ENCODE data around the gene FAM43A. TPM values are rescaled to one million over a fixed set of nuclear protein-coding genes. Genes with fewer than 3 reads are reported as not detected.

The FAM43A gene
- total RNA-seq, 1 experiment from 2014 or later = 1.3 TPM

DNA sequence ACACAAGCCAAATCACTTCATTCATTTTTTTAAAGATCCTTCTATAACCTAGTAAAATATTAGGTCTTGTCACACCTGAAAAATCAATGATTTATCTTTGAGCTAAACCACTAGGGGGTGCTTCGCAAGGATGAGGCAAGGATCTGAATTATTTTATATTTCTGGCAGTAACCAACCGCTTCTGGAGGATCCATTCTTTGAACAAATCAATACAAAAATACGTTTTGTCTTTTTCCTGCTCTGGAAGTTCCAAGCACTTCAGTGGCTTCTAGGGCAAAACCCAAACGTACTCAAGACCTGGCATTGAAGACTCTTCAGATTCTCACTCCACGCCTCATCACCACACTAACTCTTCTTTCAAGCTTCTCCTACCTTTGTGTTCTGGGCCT lies 14.2 kb upstream of the FAM43A start:
- Mint-ChIP-seq H3K27ac (ENCODE audit: low read depth, unreplicated experiment) (peak overlapping the region; percentile 97), H3K27me3 (ENCODE audit: insufficient read depth, unreplicated experiment) (no peaks in the 10 kb centered on the region), H3K9me3 (ENCODE audit: unreplicated experiment) (no peaks in the 10 kb centered on the region), H3K4me3 (ENCODE audit: unreplicated experiment) (peak overlapping the region; percentile 99), H3K4me1 (ENCODE audit: insufficient read depth, unreplicated experiment) (peaks cover 22% of the 10 kb centered on the region), H3K36me3 (ENCODE audit: insufficient read depth, unreplicated experiment) (peaks cover 16% of the 10 kb centered on the region)
- TF ChIP-seq, protein P1, sequence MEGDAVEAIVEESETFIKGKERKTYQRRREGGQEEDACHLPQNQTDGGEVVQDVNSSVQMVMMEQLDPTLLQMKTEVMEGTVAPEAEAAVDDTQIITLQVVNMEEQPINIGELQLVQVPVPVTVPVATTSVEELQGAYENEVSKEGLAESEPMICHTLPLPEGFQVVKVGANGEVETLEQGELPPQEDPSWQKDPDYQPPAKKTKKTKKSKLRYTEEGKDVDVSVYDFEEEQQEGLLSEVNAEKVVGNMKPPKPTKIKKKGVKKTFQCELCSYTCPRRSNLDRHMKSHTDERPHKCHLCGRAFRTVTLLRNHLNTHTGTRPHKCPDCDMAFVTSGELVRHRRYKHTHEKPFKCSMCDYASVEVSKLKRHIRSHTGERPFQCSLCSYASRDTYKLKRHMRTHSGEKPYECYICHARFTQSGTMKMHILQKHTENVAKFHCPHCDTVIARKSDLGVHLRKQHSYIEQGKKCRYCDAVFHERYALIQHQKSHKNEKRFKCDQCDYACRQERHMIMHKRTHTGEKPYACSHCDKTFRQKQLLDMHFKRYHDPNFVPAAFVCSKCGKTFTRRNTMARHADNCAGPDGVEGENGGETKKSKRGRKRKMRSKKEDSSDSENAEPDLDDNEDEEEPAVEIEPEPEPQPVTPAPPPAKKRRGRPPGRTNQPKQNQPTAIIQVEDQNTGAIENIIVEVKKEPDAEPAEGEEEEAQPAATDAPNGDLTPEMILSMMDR (IDR thresholded peaks at IDR 0.05; ENCODE audit: unreplicated experiment) = peak; percentile 55
- peak; percentile 45 for DNase-seq (ENCODE audit: unreplicated experiment)
- ChIA-PET POLR2A (interaction anchor here (0.8 to 4.8 kb wide), 24 partner anchors 11 to 1078 kb away, joined by 3 to 64 read pairs (median 6); partner anchors contain the start of genes ACAP2, APOD, FAM43A and PPP1R2), CTCF (interaction anchor here (0.6 to 6.0 kb wide), 24 partner anchors 11 to 862 kb away, joined by 3 to 66 read pairs (median 4); partner anchors contain the start of gene XXYLT1)
- TSS peak; percentile 61 for BruUV-seq (replicated peaks)
- intact Hi-C loops (cut with micrococcal nuclease) = loop anchor here (1.0 kb wide), 1 partner anchor 589 kb away; no protein-coding TSS in a partner anchor

DNA sequence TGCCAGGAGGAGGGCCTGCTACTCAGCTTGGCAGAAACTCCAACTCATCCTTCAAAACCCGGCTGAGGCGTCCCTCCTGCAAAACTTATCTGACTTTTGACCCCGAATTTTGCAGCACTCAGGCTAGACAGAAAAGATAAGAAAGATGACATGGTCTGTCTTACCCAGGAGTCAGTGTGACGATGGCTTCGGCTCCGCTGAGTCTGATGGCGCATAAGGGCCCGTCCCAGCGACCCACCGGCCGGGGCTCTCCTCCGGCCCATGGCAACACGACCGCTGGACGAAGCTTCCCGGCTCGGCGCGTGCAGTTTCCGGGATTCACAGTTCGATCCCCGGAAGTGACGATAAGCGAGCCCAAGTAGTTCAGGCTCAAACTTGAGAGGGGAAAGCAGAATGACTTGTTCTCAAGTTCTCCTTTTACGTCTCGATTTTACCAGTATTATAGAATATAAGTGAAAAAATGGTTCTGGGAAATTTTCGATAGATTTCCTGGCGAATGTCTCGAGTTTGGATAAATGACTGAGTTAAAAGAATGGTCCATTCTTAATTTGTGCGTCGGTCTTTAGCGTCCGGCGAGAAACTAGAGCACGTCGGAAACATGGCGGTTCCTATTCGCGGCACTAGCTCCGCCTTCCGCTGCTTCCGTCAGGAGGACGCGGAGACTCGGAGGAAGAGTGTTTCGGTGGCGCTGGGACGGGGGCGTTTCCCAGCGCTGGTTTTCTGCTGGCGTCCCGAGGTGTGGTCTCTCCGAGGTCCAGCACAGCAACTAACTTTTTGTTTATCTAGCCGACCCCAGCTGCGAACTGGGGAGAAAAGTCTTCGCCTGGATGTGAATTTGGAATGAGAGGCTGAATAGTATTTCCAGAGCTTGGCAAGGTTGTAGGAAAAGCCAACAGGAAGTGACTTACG lies 13.5 kb upstream of the FAM43A start, which contains the start of gene LSG1:
Gene LSG1 (minus strand): TSS at position 292 of the 909 bp plus-strand sequence. CDS start 29 bp downstream, at position 263.
- H3K27me3 Mint-ChIP-seq (ENCODE audit: insufficient read depth, unreplicated experiment) = no peaks in the 10 kb centered on the region
- peaks cover 22% of the 10 kb centered on the region for H3K4me1 Mint-ChIP-seq (ENCODE audit: insufficient read depth, unreplicated experiment)
- DNase-seq (ENCODE audit: unreplicated experiment) = peak; percentile 94
- H3K27ac Mint-ChIP-seq (ENCODE audit: low read depth, unreplicated experiment) = peak within 1 kb of the TSS; percentile 97
- TF ChIP-seq, protein P1 (IDR thresholded peaks at IDR 0.05; ENCODE audit: unreplicated experiment) = no peak
- intact Hi-C loops (cut with micrococcal nuclease) = loop anchor here (1.0 kb wide), 1 partner anchor 588 kb away; no protein-coding TSS in a partner anchor
- H3K4me3 Mint-ChIP-seq (ENCODE audit: unreplicated experiment) = peak within 1 kb of the TSS; percentile 99
- BruUV-seq (replicated peaks) = no TSS peak
- H3K36me3 Mint-ChIP-seq (ENCODE audit: insufficient read depth, unreplicated experiment) = peaks cover 16% of the 10 kb centered on the region
- CTCF ChIA-PET = interaction anchor here (0.5 to 6.0 kb wide), 27 partner anchors 10 to 870 kb away, joined by 3 to 66 read pairs (median 4); partner anchors contain the start of gene XXYLT1
- POLR2A ChIA-PET = interaction anchor here (0.5 to 4.8 kb wide), 36 partner anchors 10 to 1078 kb away, joined by 3 to 64 read pairs (median 4); partner anchors contain the start of genes ACAP2, APOD, FAM43A and PPP1R2
- no peaks in the 10 kb centered on the region for H3K9me3 Mint-ChIP-seq (ENCODE audit: unreplicated experiment)

DNA sequence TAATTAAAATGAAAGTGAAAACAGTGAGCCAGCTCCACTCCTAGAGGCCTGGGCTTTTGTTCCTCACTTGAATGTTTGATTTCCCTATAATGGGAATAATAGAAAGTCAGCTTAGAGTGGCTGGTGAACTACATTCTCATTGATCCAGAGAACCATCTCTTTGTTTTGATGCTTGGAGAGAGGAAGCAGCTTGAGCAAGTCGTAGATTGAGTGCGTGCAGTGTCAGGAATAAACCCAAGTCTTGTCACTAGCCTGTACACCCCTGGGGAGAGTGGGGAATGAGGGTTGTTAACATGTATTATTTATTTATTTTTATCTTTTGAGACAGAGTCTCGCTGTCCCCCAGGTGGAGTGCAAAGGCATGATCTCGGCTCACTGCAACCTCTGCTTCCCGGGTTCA lies 12.8 kb upstream of the FAM43A start:
- no peak for DNase-seq (ENCODE audit: unreplicated experiment)
- intact Hi-C loops (cut with micrococcal nuclease) = no loop called here
- BruUV-seq (replicated peaks) = TSS peak; percentile 91
- TF ChIP-seq, protein P1 (IDR thresholded peaks at IDR 0.05; ENCODE audit: unreplicated experiment) = no peak
- H3K9me3 Mint-ChIP-seq (ENCODE audit: unreplicated experiment) = no peaks in the 10 kb centered on the region
- peaks cover 16% of the 10 kb centered on the region for H3K36me3 Mint-ChIP-seq (ENCODE audit: insufficient read depth, unreplicated experiment)
- POLR2A ChIA-PET = interaction anchor here (0.6 to 4.8 kb wide), 25 partner anchors 10 to 870 kb away, joined by 3 to 64 read pairs (median 7); partner anchors contain the start of genes ACAP2, FAM43A, PPP1R2 and TMEM44
- CTCF ChIA-PET = interaction anchor here (0.5 to 6.0 kb wide), 15 partner anchors 10 to 869 kb away, joined by 3 to 66 read pairs (median 3); partner anchors contain the start of gene XXYLT1
- H3K27me3 Mint-ChIP-seq (ENCODE audit: insufficient read depth, unreplicated experiment) = no peaks in the 10 kb centered on the region
- peak overlapping the region; percentile 99 for H3K4me3 Mint-ChIP-seq (ENCODE audit: unreplicated experiment)
- H3K4me1 Mint-ChIP-seq (ENCODE audit: insufficient read depth, unreplicated experiment) = peaks cover 22% of the 10 kb centered on the region
- H3K27ac Mint-ChIP-seq (ENCODE audit: low read depth, unreplicated experiment) = peak overlapping the region; percentile 97
